ENCODE data around the gene CRYBB3.

Gene CRYBB3

DNA sequence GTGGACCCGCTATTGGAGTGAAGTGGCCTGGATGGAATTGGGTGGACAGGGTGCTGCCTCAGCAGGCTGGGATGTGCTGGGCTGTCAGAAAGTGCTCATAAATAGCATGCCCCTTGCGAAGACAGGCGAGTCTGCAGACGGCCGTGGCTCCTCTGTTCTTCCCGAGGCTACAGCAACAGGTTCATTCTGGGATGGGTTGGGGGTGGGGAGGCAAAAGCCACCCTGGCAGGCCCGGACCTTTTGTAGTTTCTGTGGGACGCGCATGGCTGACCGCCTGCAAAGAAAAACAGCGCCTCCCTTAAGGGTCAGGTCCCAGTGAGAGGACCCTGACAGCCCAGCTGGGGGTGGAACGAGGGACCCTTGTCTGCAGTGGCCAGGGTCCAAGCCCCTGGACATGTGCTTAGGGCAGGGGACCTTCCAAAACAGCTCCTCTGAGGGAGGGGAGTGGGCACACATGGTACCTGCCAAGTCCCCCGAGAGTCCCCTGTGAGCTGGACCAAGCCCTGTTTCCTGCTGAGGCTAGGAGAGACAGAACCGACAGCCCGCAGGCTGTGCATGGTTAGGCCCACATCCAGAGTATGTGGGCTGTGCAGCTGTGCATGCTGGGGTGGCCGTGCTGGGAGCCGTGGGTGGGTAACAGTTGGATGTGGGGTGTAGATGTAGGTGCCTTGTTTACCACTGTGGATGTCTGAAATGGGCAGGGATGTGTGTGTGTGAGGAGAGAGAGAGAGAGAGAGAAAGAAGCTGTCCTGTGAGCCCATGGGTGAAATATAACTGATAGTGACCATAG lies at the start of gene CRYBB3:
Gene CRYBB3, plus strand, starts transcription at position 128 of the 790 bp plus-strand sequence. CDS start 1,539 bp downstream, outside the sequence.
- no peaks in the 10 kb centered on the region for H3K4me1 Mint-ChIP-seq (ENCODE audit: low read depth)
- H3K4me3 Mint-ChIP-seq = no peak within 1 kb of the TSS
- H3K27ac Mint-ChIP-seq = no peak within 1 kb of the TSS
- H3K27me3 Mint-ChIP-seq = no peaks in the 10 kb centered on the region
- H3K9me3 Mint-ChIP-seq = no peaks in the 10 kb centered on the region
- no peaks in the 10 kb centered on the region for H3K36me3 Mint-ChIP-seq (ENCODE audit: low read depth)
- intact Hi-C loops (cut with micrococcal nuclease) = loop anchor here (5.0 kb wide), 1 partner anchor 577 kb away; no protein-coding TSS in a partner anchor

GRCh38 chr22:25153961-25154666 lies 45.5 kb upstream of the CRYBB3 start:
- no peak overlapping the region for H3K4me3 Mint-ChIP-seq
- no peaks in the 10 kb centered on the region for H3K4me1 Mint-ChIP-seq (ENCODE audit: low read depth)
- H3K9me3 Mint-ChIP-seq = no peaks in the 10 kb centered on the region
- H3K36me3 Mint-ChIP-seq (ENCODE audit: low read depth) = no peaks in the 10 kb centered on the region
- intact Hi-C loops (cut with micrococcal nuclease) = no loop called here
- H3K27me3 Mint-ChIP-seq = no peaks in the 10 kb centered on the region
- no peak overlapping the region for H3K27ac Mint-ChIP-seq

- no peaks in the 10 kb centered on the region for H3K4me1 Mint-ChIP-seq (ENCODE audit: low read depth)
- no peaks in the 10 kb centered on the region for H3K9me3 Mint-ChIP-seq
- H3K27ac Mint-ChIP-seq = no peak overlapping the region
- intact Hi-C loops (cut with micrococcal nuclease) = no loop called here
- H3K27me3 Mint-ChIP-seq = no peaks in the 10 kb centered on the region
- no peak overlapping the region for H3K4me3 Mint-ChIP-seq
- no peaks in the 10 kb centered on the region for H3K36me3 Mint-ChIP-seq (ENCODE audit: low read depth)
Measured at GRCh38 chr22:25154667-25154999, 45.0 kb upstream of the CRYBB3 start.

DNA sequence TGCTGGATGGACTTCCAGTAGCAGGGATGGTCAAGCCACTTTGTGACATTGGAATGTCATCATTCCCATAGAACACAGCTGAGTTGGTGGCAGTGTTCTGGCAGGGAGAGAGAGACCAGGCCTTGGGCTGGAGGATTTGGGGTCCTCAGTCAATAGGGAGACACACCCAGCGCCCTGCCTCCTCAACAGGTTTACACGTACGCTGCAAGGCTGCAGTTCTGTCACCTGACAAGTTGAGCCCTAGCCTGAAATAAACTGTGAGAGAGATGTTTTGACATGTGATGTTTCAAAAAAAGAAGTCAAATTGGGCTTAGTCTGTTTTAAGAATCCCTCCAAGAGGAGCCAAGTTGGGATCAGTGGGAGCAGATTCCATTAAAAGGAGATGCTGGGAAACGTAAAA lies 42.9 kb upstream of the CRYBB3 start:
- Mint-ChIP-seq H3K36me3 (ENCODE audit: low read depth) (no peaks in the 10 kb centered on the region), H3K9me3 (no peaks in the 10 kb centered on the region), H3K4me3 (no peak overlapping the region), H3K4me1 (ENCODE audit: low read depth) (no peaks in the 10 kb centered on the region), H3K27ac (no peak overlapping the region), H3K27me3 (no peaks in the 10 kb centered on the region)
- intact Hi-C loops (cut with micrococcal nuclease) = no loop called here

GRCh38 chr22:25159028-25159427 lies 40.6 kb upstream of the CRYBB3 start:
- intact Hi-C loops (cut with micrococcal nuclease) = no loop called here
- Mint-ChIP-seq H3K4me3 (no peak overlapping the region), H3K36me3 (ENCODE audit: low read depth) (no peaks in the 10 kb centered on the region), H3K4me1 (ENCODE audit: low read depth) (no peaks in the 10 kb centered on the region), H3K9me3 (no peaks in the 10 kb centered on the region), H3K27me3 (no peaks in the 10 kb centered on the region), H3K27ac (no peak overlapping the region)

DNA sequence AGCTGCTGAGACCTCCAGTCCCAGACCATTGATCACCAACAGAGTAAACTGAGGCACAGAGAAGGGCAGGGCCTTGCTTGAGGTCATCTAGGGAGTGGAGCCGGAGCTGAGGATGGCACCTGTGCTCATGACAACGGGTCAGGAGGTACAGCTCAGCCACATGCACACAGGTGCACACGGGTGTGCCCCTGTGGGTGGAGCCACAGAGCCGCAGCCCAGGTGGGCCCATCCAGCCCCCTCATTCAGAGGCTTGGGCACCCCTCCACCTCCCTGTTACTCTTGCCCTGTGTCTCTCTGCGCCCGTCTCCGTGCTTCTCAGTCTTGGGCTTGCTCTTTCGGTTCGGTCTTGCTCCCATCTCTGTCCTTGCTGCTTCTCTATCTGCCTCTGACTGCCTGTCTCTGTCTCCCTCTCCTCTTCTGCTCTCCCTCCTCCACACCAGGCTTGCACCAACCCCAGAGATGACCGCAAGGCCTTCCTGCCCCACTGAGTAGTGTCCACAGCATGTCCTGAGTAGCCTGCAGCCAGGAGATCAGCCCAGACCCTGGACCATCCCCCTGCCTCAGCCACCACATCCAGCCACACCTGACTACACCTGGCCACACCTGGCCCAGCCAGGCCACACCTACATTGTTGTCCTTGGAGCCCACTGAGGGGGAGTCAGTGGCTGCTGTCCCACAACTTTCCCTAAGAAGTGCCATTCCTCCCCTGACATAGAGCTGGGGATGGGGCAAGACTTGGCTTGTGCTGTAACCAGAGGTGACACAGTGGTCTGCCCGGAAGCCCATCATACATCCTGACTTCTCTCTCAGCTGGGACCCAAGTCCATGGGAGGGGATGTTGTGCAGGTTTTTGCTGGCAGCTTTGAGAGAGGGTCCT lies 39.3 kb upstream of the CRYBB3 start:
- H3K9me3 Mint-ChIP-seq = no peaks in the 10 kb centered on the region
- H3K36me3 Mint-ChIP-seq (ENCODE audit: low read depth) = no peaks in the 10 kb centered on the region
- no peak overlapping the region for H3K4me3 Mint-ChIP-seq
- no peaks in the 10 kb centered on the region for H3K27me3 Mint-ChIP-seq
- H3K4me1 Mint-ChIP-seq (ENCODE audit: low read depth) = no peaks in the 10 kb centered on the region
- intact Hi-C loops (cut with micrococcal nuclease) = no loop called here
- H3K27ac Mint-ChIP-seq = no peak overlapping the region

DNA sequence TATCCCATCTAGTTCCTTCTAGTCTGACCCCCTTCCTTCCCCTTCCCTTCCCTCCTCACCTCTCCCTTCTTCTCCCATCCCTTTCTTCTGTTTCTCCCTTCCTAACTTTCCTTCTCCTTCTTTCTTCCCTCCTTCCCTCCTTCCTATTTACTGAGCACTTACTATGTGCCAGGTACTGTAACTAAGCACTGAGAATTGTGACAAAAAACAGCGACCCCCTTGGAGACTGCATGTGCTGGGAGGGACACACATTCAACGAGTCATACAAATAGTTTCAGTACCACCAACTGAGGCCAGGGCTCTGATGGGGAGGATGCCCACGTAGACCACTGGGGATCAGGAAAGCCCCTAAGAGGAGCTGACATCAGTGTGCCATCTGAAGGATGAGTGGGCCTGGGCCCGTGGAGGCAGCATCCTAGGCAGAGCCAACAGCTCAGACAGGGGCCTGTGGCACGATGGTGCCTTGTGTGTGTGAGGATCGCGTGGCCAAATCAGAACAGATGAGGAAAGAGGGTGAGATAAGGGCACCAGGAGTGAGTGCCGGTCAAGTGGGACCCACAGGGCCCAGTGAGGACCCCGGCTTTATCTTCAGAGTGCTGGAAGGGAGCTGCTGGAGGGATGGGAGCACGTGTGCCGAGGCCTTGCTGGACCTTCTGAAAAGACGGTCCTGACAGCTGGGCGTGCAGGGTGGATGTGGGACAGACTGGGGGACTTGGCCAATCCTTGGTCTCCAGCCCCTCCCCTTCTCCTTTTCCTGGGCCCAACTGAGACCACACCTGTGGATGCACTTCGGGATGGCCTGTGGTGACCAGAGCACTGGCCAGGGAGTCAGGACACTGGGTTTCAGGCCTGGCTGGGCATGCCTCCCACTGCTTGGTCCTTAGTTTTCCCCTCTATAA lies 38.4 kb upstream of the CRYBB3 start:
- Mint-ChIP-seq H3K4me3 (no peak overlapping the region), H3K36me3 (ENCODE audit: low read depth) (no peaks in the 10 kb centered on the region), H3K27ac (no peak overlapping the region), H3K9me3 (no peaks in the 10 kb centered on the region), H3K27me3 (no peaks in the 10 kb centered on the region), H3K4me1 (ENCODE audit: low read depth) (no peaks in the 10 kb centered on the region)
- intact Hi-C loops (cut with micrococcal nuclease) = no loop called here

DNA sequence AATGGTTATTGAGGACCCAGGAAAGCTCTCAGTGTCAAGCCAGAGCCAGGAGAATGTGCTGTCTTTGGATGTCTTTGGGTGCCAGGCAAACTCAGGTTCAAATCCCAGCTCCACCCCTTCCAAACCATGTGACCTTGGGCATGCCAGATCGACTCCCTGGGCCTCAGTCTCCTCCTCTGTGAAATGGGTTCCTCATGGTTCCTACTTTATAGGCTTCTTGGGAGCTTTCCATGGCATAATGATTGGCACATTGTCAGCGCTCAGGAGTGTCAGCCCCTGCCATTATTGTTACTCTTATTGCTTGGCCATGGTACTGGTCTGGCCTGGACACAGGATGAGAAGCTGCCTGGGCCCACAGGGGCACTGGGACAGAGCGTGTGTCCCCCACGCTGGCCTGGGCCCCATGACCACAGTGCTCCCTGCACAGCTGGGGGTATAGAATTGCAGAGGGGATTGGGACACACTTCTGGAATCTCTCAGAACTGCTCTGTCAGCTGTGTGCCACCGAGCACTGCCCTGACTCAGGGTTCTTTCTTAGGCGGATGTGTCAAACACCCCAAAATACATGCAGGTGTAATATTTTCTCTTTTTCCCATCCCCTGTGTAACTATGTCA lies 37.6 kb upstream of the CRYBB3 start:
- no peaks in the 10 kb centered on the region for H3K36me3 Mint-ChIP-seq (ENCODE audit: low read depth)
- no peaks in the 10 kb centered on the region for H3K4me1 Mint-ChIP-seq (ENCODE audit: low read depth)
- H3K9me3 Mint-ChIP-seq = no peaks in the 10 kb centered on the region
- H3K27ac Mint-ChIP-seq = no peak overlapping the region
- no peak overlapping the region for H3K4me3 Mint-ChIP-seq
- intact Hi-C loops (cut with micrococcal nuclease) = no loop called here
- H3K27me3 Mint-ChIP-seq = no peaks in the 10 kb centered on the region

DNA sequence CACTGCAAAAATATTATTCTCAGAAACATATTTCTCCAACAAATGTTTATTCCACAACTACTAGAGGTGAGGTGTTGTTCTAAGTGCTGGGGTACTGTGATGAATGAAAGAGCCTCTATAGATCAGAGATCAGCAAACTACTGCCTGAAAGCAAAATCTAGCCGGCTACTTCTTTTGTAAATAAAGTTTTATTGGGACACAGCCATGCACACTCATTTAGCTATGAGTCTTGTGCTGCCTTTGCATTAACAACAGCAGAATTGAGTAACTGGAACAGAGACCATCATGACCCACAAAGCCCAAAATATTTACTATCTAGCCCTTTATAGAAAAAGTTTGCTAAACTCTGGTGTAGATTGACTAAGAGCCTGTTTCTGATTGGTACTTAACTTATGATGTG lies 37.1 kb upstream of the CRYBB3 start:
- H3K27ac Mint-ChIP-seq = no peak overlapping the region
- H3K36me3 Mint-ChIP-seq (ENCODE audit: low read depth) = no peaks in the 10 kb centered on the region
- no peak overlapping the region for H3K4me3 Mint-ChIP-seq
- no peaks in the 10 kb centered on the region for H3K27me3 Mint-ChIP-seq
- no peaks in the 10 kb centered on the region for H3K4me1 Mint-ChIP-seq (ENCODE audit: low read depth)
- H3K9me3 Mint-ChIP-seq = no peaks in the 10 kb centered on the region
- intact Hi-C loops (cut with micrococcal nuclease) = no loop called here

DNA sequence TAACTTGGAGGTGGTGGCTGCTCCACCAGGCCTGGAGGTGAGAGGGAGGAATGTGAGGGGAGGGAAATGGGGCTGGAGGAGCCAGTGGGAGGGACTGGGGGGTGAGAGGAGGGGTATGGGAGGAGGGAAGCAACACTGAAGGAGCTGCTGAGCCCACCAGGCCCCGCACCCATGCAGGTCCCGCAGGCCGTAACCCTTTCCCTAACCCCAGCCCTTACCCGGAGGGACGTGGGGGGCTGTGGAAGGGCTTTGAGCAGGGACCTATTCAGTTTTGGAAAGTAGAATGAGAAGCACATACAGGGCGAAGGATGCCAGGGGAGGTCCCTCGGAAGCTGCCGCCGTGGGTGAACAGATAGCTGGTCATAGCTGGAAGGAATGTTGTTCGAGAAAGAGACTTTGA lies 33.9 kb upstream of the CRYBB3 start:
- H3K4me1 Mint-ChIP-seq (ENCODE audit: low read depth) = no peaks in the 10 kb centered on the region
- no peak overlapping the region for H3K27ac Mint-ChIP-seq
- no peaks in the 10 kb centered on the region for H3K27me3 Mint-ChIP-seq
- intact Hi-C loops (cut with micrococcal nuclease) = no loop called here
- no peaks in the 10 kb centered on the region for H3K36me3 Mint-ChIP-seq (ENCODE audit: low read depth)
- no peaks in the 10 kb centered on the region for H3K9me3 Mint-ChIP-seq
- H3K4me3 Mint-ChIP-seq = no peak overlapping the region

DNA sequence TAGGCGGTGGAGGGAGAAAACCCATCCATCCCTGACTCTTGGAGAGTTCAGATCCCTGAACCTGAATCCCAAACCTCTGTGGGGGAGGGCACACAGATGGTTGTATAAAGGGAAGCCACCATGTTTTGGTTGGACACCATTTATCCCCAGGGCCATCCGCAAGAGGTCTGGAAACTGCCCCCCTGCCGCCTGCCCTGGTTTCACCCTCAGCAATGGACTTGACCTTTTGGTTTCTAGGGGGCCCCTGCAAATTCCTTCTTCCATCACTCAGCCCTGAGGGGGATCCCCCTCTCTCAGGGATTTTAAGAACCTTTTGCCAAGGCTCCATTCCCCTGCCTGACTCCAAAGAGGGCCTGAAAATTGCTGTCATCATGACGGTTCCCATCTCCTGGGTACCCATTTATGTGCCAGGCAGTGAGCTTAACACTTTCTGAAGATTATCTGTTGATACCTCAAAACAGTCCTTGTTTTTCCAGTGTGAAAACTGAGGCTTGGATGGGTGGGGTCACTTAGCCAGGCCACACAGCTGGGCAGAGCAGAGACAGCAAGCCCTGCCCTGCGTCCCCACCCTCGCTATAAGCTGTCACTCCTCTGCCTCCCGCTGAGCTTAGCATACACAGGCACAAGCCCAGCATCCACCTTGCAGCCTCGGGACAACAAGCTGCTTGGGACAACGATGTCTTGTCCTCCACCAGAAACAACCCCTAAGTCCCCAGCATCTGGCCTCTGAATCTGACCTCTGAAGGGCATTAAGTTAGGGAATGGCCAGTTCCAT lies 33.2 kb upstream of the CRYBB3 start:
- H3K27me3 Mint-ChIP-seq = no peaks in the 10 kb centered on the region
- no peaks in the 10 kb centered on the region for H3K4me1 Mint-ChIP-seq (ENCODE audit: low read depth)
- H3K4me3 Mint-ChIP-seq = no peak overlapping the region
- no peaks in the 10 kb centered on the region for H3K36me3 Mint-ChIP-seq (ENCODE audit: low read depth)
- intact Hi-C loops (cut with micrococcal nuclease) = no loop called here
- H3K27ac Mint-ChIP-seq = no peak overlapping the region
- no peaks in the 10 kb centered on the region for H3K9me3 Mint-ChIP-seq

DNA sequence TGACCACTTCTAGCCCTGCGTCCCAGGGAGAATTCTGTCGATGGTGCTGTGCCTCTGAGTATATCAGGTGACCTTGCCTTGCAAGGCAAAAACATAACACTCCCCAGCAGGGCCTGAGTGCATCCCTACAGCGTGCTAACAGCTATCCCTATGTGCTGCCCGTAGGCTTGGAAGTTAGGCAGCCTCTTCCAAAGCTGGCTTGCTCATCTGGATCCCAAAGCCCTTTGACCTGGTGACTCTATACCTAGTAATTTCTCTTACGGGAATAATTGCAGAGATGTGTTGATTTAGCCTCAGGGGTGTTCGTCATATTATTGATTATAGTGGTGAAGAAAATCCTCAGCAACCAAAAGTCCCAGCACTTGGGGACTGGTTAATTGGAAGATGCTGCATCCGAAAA lies 32.6 kb upstream of the CRYBB3 start:
- intact Hi-C loops (cut with micrococcal nuclease) = no loop called here

More for the DNA sequence above, 32.6 kb upstream of the CRYBB3 start:
- Mint-ChIP-seq H3K36me3 (ENCODE audit: low read depth) (no peaks in the 10 kb centered on the region), H3K27ac (no peak overlapping the region), H3K4me1 (ENCODE audit: low read depth) (no peaks in the 10 kb centered on the region), H3K9me3 (no peaks in the 10 kb centered on the region), H3K27me3 (no peaks in the 10 kb centered on the region), H3K4me3 (no peak overlapping the region)
